BJ (cell line): ENCODE measurements around the gene MYO7B. TPM values are rescaled to one million over a fixed set of nuclear protein-coding genes. Genes with fewer than 3 reads are reported as not detected.

Source experiments
- CTCF ChIA-PET: fragments of 350-600 bp; formaldehyde crosslinking; extraction: SDS; loops from one replicate; lab custom pipeline; 2021; ENCODE audit warnings: antibody characterized with exemption, inconsistent platforms; lab: Yijun Ruan, JAX
- POLR2A ChIA-PET: fragments of 300-600 bp; sonication (Branson Sonifier 250); formaldehyde crosslinking; extraction: SDS; loops from one replicate; lab custom pipeline; 2021; ENCODE audit warnings: antibody characterized with exemption; lab: Charles Lee
- DNase-seq: peaks from one replicate; pipeline ENCODE4 v3.0.0-alpha.2; 2011; ENCODE audit warnings: low read depth
- H3K27me3 ChIP-seq: 2 replicates; pipeline ENCODE4 v1.6.0; 2011; ENCODE audit warnings: low read length; ENCODE audit not compliant: control insufficient read depth, insufficient read depth
- H3K36me3 ChIP-seq: 2 replicates; pipeline ENCODE4 v1.5.1; 2011; ENCODE audit warnings: low read length; ENCODE audit not compliant: control insufficient read depth, insufficient read depth
- H3K4me3 ChIP-seq: 2 replicates; pipeline ENCODE4 v1.5.1; 2011; ENCODE audit warnings: low read depth, mild to moderate bottlenecking, control low read depth, low read length
- CTCF ChIP-seq: IDR thresholded peaks from 2 replicates; pipeline ENCODE4 v1.5.1; 2011; ENCODE audit warnings: low read depth, mild to moderate bottlenecking, control low read depth, inconsistent platforms, low read length, moderate library complexity; ENCODE audit not compliant: insufficient read depth
- polyA plus RNA-seq: library from polyadenylated mRNA; depleted of rRNA; stranded (reverse); fragments of >200 nt; gene quantifications from 2 replicates; pipeline ENCODE4 v1.2.3, GENCODE V29; 2011

The MYO7B gene
- polyA plus RNA-seq, 1 experiment, result 0.36 TPM

- Histone ChIP-seq H3K36me3 (no peaks in the 10 kb centered on the region), H3K27me3 (no peaks in the 10 kb centered on the region), H3K4me3 (no peak overlapping the region)
- DNase-seq, result no peak
- ChIA-PET CTCF (no interaction called here), POLR2A (no interaction called here)
- no peak for TF ChIP-seq CTCF
Observed at GRCh38 chr2:127623388-127624319, 88.2 kb downstream of the MYO7B start.

GRCh38 chr2:127624320-127624755, 88.9 kb downstream of the MYO7B start:
- Histone ChIP-seq H3K27me3 (no peaks in the 10 kb centered on the region), H3K4me3 (no peak overlapping the region), H3K36me3 (no peaks in the 10 kb centered on the region)
- DNase-seq, result no peak
- CTCF ChIA-PET, result no interaction called here
- POLR2A ChIA-PET, result no interaction called here
- no peak for TF ChIP-seq CTCF

- H3K36me3 ChIP-seq, result no peaks in the 10 kb centered on the region
- ChIA-PET CTCF (no interaction called here), POLR2A (no interaction called here)
- TF ChIP-seq CTCF, result no peak
- H3K4me3 ChIP-seq, result no peak overlapping the region
- DNase-seq, result no peak
- no peaks in the 10 kb centered on the region for H3K27me3 ChIP-seq
Observed at GRCh38 chr2:127624756-127625571, 89.5 kb downstream of the MYO7B start.

GRCh38 chr2:127625572-127625951, 90.1 kb downstream of the MYO7B start:
- no peak for TF ChIP-seq CTCF

GRCh38 chr2:127626175-127626574, 90.7 kb downstream of the MYO7B start:
- H3K36me3 ChIP-seq, result no peaks in the 10 kb centered on the region
- ChIA-PET POLR2A (no interaction called here), CTCF (interaction anchor here (0.8 kb wide), 1 partner anchor 34 kb away, joined by 3 read pairs; no protein-coding TSS in a partner anchor)
- no peak for DNase-seq
- TF ChIP-seq CTCF, result no peak
- H3K27me3 ChIP-seq, result no peaks in the 10 kb centered on the region
- no peak overlapping the region for H3K4me3 ChIP-seq

More at GRCh38 chr2:127625572-127625951, 90.1 kb downstream of the MYO7B start:
- ChIA-PET CTCF (no interaction called here), POLR2A (no interaction called here)
- Histone ChIP-seq H3K27me3 (no peaks in the 10 kb centered on the region), H3K36me3 (no peaks in the 10 kb centered on the region), H3K4me3 (no peak overlapping the region)
- DNase-seq, result no peak
